Mammary epithelial cell (primary cell): ENCODE measurements around the gene FHIP1B.

Source experiments
- CTCF ChIP-seq, 2 donors: IDR thresholded peaks in 1 of 2; conservative IDR thresholded peaks in 1 of 2; 2 replicates each; pipeline ENCODE4 v1.5.1; 2011 to 2012; ENCODE audit warnings: inconsistent platforms in 2 of 2, low read length in 2 of 2, mild to moderate bottlenecking in 2 of 2, control low read depth in 1 of 2, low read depth in 1 of 2; ENCODE audit not compliant: insufficient read depth in 1 of 2; ENCODE audit errors: extremely low read depth in 1 of 2
- EZH2 ChIP-seq: IDR thresholded peaks from 2 replicates; pipeline ENCODE4 v1.6.1; 2012; ENCODE audit warnings: low read length, inconsistent platforms, borderline replicate concordance

GRCh38 chr11:6224421-6224820 lies 10.0 kb downstream of the FHIP1B start:
- TF ChIP-seq CTCF (conservative IDR thresholded peaks at IDR 0.05 in 1 of 2, IDR thresholded peaks at IDR 0.05 in 1 of 2; ENCODE audit: extremely low read depth in 1 of 2, insufficient read depth in 1 of 2, low read depth in 1 of 2, low read length in 2 of 2) (no peak), EZH2 (no peak)
